ENCODE measurements around the gene DCAF8L2. TPM values are rescaled to one million over a fixed set of nuclear protein-coding genes. Genes with fewer than 3 reads are reported as not detected.
A peak's percentile ranks its signal among the peaks of the same experiment; 100 is the strongest.

Gene DCAF8L2
- total RNA-seq, 1 experiment from 2014 or later, result not detected

DNA sequence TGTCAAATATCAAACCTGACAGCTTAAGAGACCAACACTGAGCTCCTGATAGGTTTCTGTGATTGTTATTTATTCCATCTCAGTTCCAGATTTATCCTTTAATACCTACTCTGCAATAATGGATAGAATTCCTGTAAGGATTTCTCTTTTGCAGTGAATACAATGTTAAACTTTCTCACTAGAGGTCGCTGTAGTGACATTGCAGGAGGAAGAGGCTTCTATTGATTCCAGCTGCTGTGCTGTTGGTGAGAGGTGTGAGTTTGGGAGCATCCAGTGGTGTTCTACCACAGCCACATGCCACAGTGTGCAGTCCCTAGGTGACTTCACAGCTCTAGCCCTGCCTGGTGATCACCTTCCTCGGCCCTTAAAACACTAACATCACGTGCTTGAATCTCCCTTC lies 34.6 kb upstream of the DCAF8L2 start:
- no peaks in the 10 kb centered on the region for H3K4me1 Mint-ChIP-seq (ENCODE audit: low read depth, unreplicated experiment)
- no TSS peak for BruUV-seq (replicated peaks)
- no peaks in the 10 kb centered on the region for H3K9me3 Mint-ChIP-seq (ENCODE audit: unreplicated experiment)
- peak; percentile 35 to 41 for DNase-seq
- Histone ChIP-seq H3K9me3 (no peaks in the 10 kb centered on the region), H3K36me3 (ENCODE audit: control insufficient read depth, insufficient read depth, low read length) (no peaks in the 10 kb centered on the region), H3K4me3 (ENCODE audit: low read depth, low read length) (no peak overlapping the region), H3K4me1 (no peaks in the 10 kb centered on the region), H3K27me3 (replicated peaks; ENCODE audit: control insufficient read depth, insufficient read depth, low read length) (no peaks in the 10 kb centered on the region)
- peak; percentile 42 to 56 for TF ChIP-seq CTCF (IDR thresholded peaks at IDR 0.05; ENCODE audit: insufficient read depth in 1 of 2, low read depth in 1 of 2, low read length in 1 of 2, severe bottlenecking in 1 of 2, unreplicated experiment in 1 of 2)
- no peak overlapping the region for H3K4me3 Mint-ChIP-seq (ENCODE audit: unreplicated experiment)
- no peak overlapping the region for H3K27ac Mint-ChIP-seq (ENCODE audit: unreplicated experiment)
- ChIA-PET CTCF (interaction anchor here (1.6 to 2.3 kb wide), 2 partner anchors 64 to 106 kb away, joined by 5 to 18 read pairs; no protein-coding TSS in a partner anchor), POLR2A (no interaction called here)
- intact Hi-C loops (cut with micrococcal nuclease; ENCODE audit: unreplicated experiment), result loop anchor here (1.0 kb wide), 3 partner anchors 43 to 128 kb away; no protein-coding TSS in a partner anchor
- H3K36me3 Mint-ChIP-seq (ENCODE audit: insufficient read depth, unreplicated experiment), result no peaks in the 10 kb centered on the region
- no peaks in the 10 kb centered on the region for H3K27me3 Mint-ChIP-seq (ENCODE audit: insufficient read depth, unreplicated experiment)

DNA sequence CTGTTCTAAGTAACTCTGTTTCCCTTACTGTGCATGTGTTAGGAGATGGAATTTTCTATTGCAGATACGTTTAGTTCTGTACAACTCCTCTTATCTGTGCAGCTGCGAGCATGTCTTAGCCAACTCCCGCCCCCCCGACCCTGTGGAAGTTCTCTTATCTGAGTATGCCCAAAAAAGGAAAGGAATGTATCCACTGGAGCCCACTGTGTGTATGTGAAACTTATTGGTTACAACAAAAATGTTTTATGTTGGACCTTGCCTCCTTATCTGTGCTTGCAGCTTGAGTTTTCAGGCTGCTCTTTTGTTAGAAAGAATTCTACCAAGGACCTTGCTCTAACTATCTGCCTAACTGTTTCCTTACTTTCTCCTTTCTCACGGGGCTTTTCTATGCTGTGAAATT lies 24.2 kb upstream of the DCAF8L2 start:
- TF ChIP-seq CTCF (IDR thresholded peaks at IDR 0.05; ENCODE audit: insufficient read depth in 1 of 2, low read depth in 1 of 2, low read length in 1 of 2, severe bottlenecking in 1 of 2, unreplicated experiment in 1 of 2), result no peak

GRCh38 chrX:27571164-27571563 lies 19.0 kb upstream of the DCAF8L2 start:
- Histone ChIP-seq H3K36me3 (ENCODE audit: control insufficient read depth, insufficient read depth, low read length) (no peaks in the 10 kb centered on the region), H3K4me3 (ENCODE audit: low read depth, low read length) (no peak overlapping the region), H3K27me3 (replicated peaks; ENCODE audit: control insufficient read depth, insufficient read depth, low read length) (no peaks in the 10 kb centered on the region), H3K4me1 (peaks cover 24% of the 10 kb centered on the region), H3K9me3 (no peaks in the 10 kb centered on the region)
- ChIA-PET CTCF (no interaction called here), POLR2A (no interaction called here)
- H3K4me1 Mint-ChIP-seq (ENCODE audit: low read depth, unreplicated experiment), result peaks cover 22% of the 10 kb centered on the region
- intact Hi-C loops (cut with micrococcal nuclease; ENCODE audit: unreplicated experiment), result no loop called here
- TF ChIP-seq CTCF (IDR thresholded peaks at IDR 0.05; ENCODE audit: insufficient read depth in 1 of 2, low read depth in 1 of 2, low read length in 1 of 2, severe bottlenecking in 1 of 2, unreplicated experiment in 1 of 2), result no peak
- H3K36me3 Mint-ChIP-seq (ENCODE audit: insufficient read depth, unreplicated experiment), result no peaks in the 10 kb centered on the region
- no TSS peak for BruUV-seq (replicated peaks)
- no peak overlapping the region for H3K27ac Mint-ChIP-seq (ENCODE audit: unreplicated experiment)
- no peaks in the 10 kb centered on the region for H3K27me3 Mint-ChIP-seq (ENCODE audit: insufficient read depth, unreplicated experiment)
- H3K9me3 Mint-ChIP-seq (ENCODE audit: unreplicated experiment), result no peaks in the 10 kb centered on the region
- DNase-seq, result no peak
- no peak overlapping the region for H3K4me3 Mint-ChIP-seq (ENCODE audit: unreplicated experiment)

More for the DNA sequence above, 24.2 kb upstream of the DCAF8L2 start:
- Mint-ChIP-seq H3K27me3 (ENCODE audit: insufficient read depth, unreplicated experiment) (no peaks in the 10 kb centered on the region), H3K4me3 (ENCODE audit: unreplicated experiment) (peak overlapping the region; percentile 68), H3K27ac (ENCODE audit: unreplicated experiment) (peak overlapping the region; percentile 94), H3K9me3 (ENCODE audit: unreplicated experiment) (no peaks in the 10 kb centered on the region), H3K36me3 (ENCODE audit: insufficient read depth, unreplicated experiment) (no peaks in the 10 kb centered on the region), H3K4me1 (ENCODE audit: low read depth, unreplicated experiment) (peaks cover 26% of the 10 kb centered on the region)
- DNase-seq, result peak; percentile 58 to 88
- Histone ChIP-seq H3K9me3 (no peaks in the 10 kb centered on the region), H3K36me3 (ENCODE audit: control insufficient read depth, insufficient read depth, low read length) (no peaks in the 10 kb centered on the region), H3K27me3 (replicated peaks; ENCODE audit: control insufficient read depth, insufficient read depth, low read length) (no peaks in the 10 kb centered on the region), H3K4me1 (peaks cover 30% of the 10 kb centered on the region), H3K4me3 (ENCODE audit: low read depth, low read length) (no peak overlapping the region)
- BruUV-seq (replicated peaks), result no TSS peak
- CTCF ChIA-PET, result interaction anchor here (1.6 kb wide), 1 partner anchor 53 kb away, joined by 6 read pairs; no protein-coding TSS in a partner anchor
- intact Hi-C loops (cut with micrococcal nuclease; ENCODE audit: unreplicated experiment), result loop anchor here (1.0 kb wide), 1 partner anchor 32 kb away; no protein-coding TSS in a partner anchor
- POLR2A ChIA-PET, result no interaction called here

All from Caco-2 (cell line).